MM.1S (cell line): ENCODE data around the gene ANKS1B.
A peak's percentile ranks its signal among the peaks of the same experiment; 100 is the strongest.

ENCODE experiments used
- DNase-seq: peaks from one replicate; pipeline ENCODE4 v3.0.0-alpha.2; 2015
- H2AFZ ChIP-seq: fragments of 300-600 bp; sonication (generic); 2 replicates; pipeline ENCODE4 v1.6.0; 2016; ENCODE audit warnings: antibody characterized with exemption, low read length
- H3F3A ChIP-seq: fragments of 300-600 bp; sonication (generic); 2 replicates; pipeline ENCODE4 v1.6.1; 2016; ENCODE audit warnings: mild to moderate bottlenecking, antibody characterized with exemption, low read length, moderate library complexity, mixed read lengths; ENCODE audit not compliant: insufficient read depth
- H3K27ac ChIP-seq: fragments of 300-600 bp; sonication (generic); 2 replicates; pipeline ENCODE4 v1.5.1; 2016; ENCODE audit warnings: mild to moderate bottlenecking, low read length
- H3K27me3 ChIP-seq: fragments of 300-600 bp; sonication (generic); replicated peaks from 2 replicates; pipeline ENCODE4 v1.6.0; 2016; ENCODE audit warnings: low read length; ENCODE audit not compliant: insufficient read depth
- H3K36me3 ChIP-seq: fragments of 300-600 bp; sonication (generic); replicated peaks from 2 replicates; pipeline ENCODE4 v1.6.1; 2016; ENCODE audit warnings: mild to moderate bottlenecking, low read length, mixed read lengths; ENCODE audit not compliant: insufficient read depth
- H3K4me1 ChIP-seq: fragments of 300-600 bp; sonication (generic); 2 replicates; pipeline ENCODE4 v1.6.1; 2016; ENCODE audit warnings: low read length, mixed read lengths
- H3K4me2 ChIP-seq: fragments of 300-600 bp; sonication (generic); 2 replicates; pipeline ENCODE4 v1.6.0; 2016; ENCODE audit warnings: low read depth, low read length
- H3K4me3 ChIP-seq: fragments of 300-600 bp; sonication (generic); 2 replicates; pipeline ENCODE4 v1.5.1; 2016; ENCODE audit warnings: low read length, mixed read lengths
- H3K79me2 ChIP-seq: fragments of 300-600 bp; sonication (generic); 2 replicates; pipeline ENCODE4 v1.6.1; 2016; ENCODE audit warnings: mixed run types, low read length, mixed read lengths
- H3K9ac ChIP-seq: fragments of 300-600 bp; sonication (generic); 2 replicates; pipeline ENCODE4 v1.6.1; 2016; ENCODE audit warnings: low read length, mixed read lengths
- H3K9me2 ChIP-seq: fragments of 300-600 bp; sonication (generic); replicated peaks from 2 replicates; pipeline ENCODE4 v1.6.1; 2016; ENCODE audit warnings: mild to moderate bottlenecking, low read length, mixed read lengths; ENCODE audit not compliant: insufficient read depth
- H3K9me3 ChIP-seq: fragments of 300-600 bp; sonication (generic); replicated peaks from 2 replicates; pipeline ENCODE4 v1.6.1; 2016; ENCODE audit warnings: mild to moderate bottlenecking, low read length, mixed read lengths; ENCODE audit not compliant: insufficient read depth
- H4K20me1 ChIP-seq: fragments of 300-600 bp; sonication (generic); 2 replicates; pipeline ENCODE4 v1.6.1; 2016; ENCODE audit warnings: mild to moderate bottlenecking, low read length, moderate library complexity, mixed read lengths; ENCODE audit not compliant: insufficient read depth
- EZH2 ChIP-seq: fragments of 300-600 bp; sonication (generic); optimal IDR thresholded peaks from 2 replicates; pipeline ENCODE3; 2017; ENCODE audit warnings: low read depth, mild to moderate bottlenecking, antibody characterized with exemption, low read length, mixed read lengths
- EZH2phosphoT487 ChIP-seq: fragments of 300-600 bp; sonication (generic); IDR thresholded peaks from 2 replicates; pipeline ENCODE4 v1.6.1; 2018; ENCODE audit warnings: antibody characterized with exemption, low read length
- TF ChIP-seq, protein P1 (sequence below): fragments of 300-600 bp; sonication (generic); IDR thresholded peaks from 2 replicates; pipeline ENCODE4 v1.5.1; 2016; ENCODE audit warnings: antibody characterized with exemption, low read length, mixed read lengths

ANKS1B gene

GRCh38 chr12:99984271-99985128, at the start of gene ANKS1B:
ANKS1B (minus strand) TSS chr12:99984936; CDS start chr12:99984237, 699 bp downstream.
- TF ChIP-seq, protein P1, sequence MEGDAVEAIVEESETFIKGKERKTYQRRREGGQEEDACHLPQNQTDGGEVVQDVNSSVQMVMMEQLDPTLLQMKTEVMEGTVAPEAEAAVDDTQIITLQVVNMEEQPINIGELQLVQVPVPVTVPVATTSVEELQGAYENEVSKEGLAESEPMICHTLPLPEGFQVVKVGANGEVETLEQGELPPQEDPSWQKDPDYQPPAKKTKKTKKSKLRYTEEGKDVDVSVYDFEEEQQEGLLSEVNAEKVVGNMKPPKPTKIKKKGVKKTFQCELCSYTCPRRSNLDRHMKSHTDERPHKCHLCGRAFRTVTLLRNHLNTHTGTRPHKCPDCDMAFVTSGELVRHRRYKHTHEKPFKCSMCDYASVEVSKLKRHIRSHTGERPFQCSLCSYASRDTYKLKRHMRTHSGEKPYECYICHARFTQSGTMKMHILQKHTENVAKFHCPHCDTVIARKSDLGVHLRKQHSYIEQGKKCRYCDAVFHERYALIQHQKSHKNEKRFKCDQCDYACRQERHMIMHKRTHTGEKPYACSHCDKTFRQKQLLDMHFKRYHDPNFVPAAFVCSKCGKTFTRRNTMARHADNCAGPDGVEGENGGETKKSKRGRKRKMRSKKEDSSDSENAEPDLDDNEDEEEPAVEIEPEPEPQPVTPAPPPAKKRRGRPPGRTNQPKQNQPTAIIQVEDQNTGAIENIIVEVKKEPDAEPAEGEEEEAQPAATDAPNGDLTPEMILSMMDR, result no peak
- TF ChIP-seq EZH2 (no peak), EZH2phosphoT487 (no peak)
- peak within 1 kb of the TSS; percentile 84 for H3K4me2 ChIP-seq
- peaks cover 4% of the 10 kb centered on the region; the same call in 1 of the 2 replicates for H3F3A ChIP-seq
- H3K4me1 ChIP-seq, result 0 out of 2 replicates have a peak, but pooled peaks cover 3% of the 10 kb centered on the region
- DNase-seq, result peak; percentile 48
- H2AFZ ChIP-seq, result peak within 1 kb of the TSS; percentile 57
- peak within 1 kb of the TSS; percentile 66 for H3K4me3 ChIP-seq
- no peak within 1 kb of the TSS for H3K27ac ChIP-seq
- H4K20me1 ChIP-seq, result no peaks in the 10 kb centered on the region
- H3K27me3 ChIP-seq, result no peaks in the 10 kb centered on the region
- peak within 1 kb of the TSS; percentile 19; the same call in 1 of the 2 replicates for H3K9ac ChIP-seq
- H3K9me2 ChIP-seq, result no peaks in the 10 kb centered on the region
- no peaks in the 10 kb centered on the region for H3K79me2 ChIP-seq
- no peaks in the 10 kb centered on the region for H3K9me3 ChIP-seq
- no peaks in the 10 kb centered on the region for H3K36me3 ChIP-seq

- H3F3A ChIP-seq, result no peaks in the 10 kb centered on the region
- H3K4me3 ChIP-seq, result no peak overlapping the region
- H2AFZ ChIP-seq, result no peak overlapping the region
- no peak overlapping the region for H3K9ac ChIP-seq
- H3K36me3 ChIP-seq, result no peaks in the 10 kb centered on the region
- no peaks in the 10 kb centered on the region for H3K79me2 ChIP-seq
- no peak for DNase-seq
- no peaks in the 10 kb centered on the region for H4K20me1 ChIP-seq
- TF ChIP-seq EZH2phosphoT487 (no peak), EZH2 (no peak)
- TF ChIP-seq, protein P1, result no peak
- H3K9me2 ChIP-seq, result no peaks in the 10 kb centered on the region
- no peak overlapping the region for H3K27ac ChIP-seq
- H3K4me1 ChIP-seq, result no peaks in the 10 kb centered on the region
- H3K27me3 ChIP-seq, result no peaks in the 10 kb centered on the region
- H3K9me3 ChIP-seq, result no peaks in the 10 kb centered on the region
- H3K4me2 ChIP-seq, result no peak overlapping the region
These were observed 47.1 kb upstream of the ANKS1B start for GRCh38 chr12:100031836-100032235.

DNA sequence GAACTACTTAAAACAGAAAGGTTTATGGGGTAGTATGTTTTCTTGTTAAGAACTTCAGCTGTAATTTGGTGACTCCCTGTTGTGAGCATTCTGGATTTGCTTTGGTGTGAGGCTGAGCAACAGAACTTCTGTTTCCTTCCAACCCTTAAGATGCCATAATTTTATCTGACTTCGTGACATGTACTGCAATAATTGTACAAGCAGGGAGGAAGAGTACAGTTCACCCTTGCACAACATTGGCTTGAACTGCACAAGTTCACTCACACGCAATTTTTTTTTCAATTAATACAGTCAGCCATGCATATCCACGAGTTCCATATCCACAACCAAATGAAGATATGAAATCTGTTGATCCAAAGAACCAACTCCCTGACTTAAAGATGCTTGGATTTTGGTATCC, 42.9 kb upstream of the ANKS1B start:
- no peaks in the 10 kb centered on the region for H4K20me1 ChIP-seq

More for the DNA sequence above, 42.9 kb upstream of the ANKS1B start:
- no peaks in the 10 kb centered on the region for H3K4me1 ChIP-seq
- no peaks in the 10 kb centered on the region for H3K27me3 ChIP-seq
- H3K9ac ChIP-seq, result no peak overlapping the region
- no peak overlapping the region for H3K27ac ChIP-seq
- H3K36me3 ChIP-seq, result no peaks in the 10 kb centered on the region
- no peak overlapping the region for H3K4me2 ChIP-seq
- no peaks in the 10 kb centered on the region for H3K9me3 ChIP-seq
- H3F3A ChIP-seq, result no peaks in the 10 kb centered on the region
- H3K79me2 ChIP-seq, result no peaks in the 10 kb centered on the region
- DNase-seq, result no peak
- H2AFZ ChIP-seq, result no peak overlapping the region
- H3K9me2 ChIP-seq, result no peaks in the 10 kb centered on the region
- no peak overlapping the region for H3K4me3 ChIP-seq
- TF ChIP-seq EZH2phosphoT487, result no peak
- TF ChIP-seq EZH2, result no peak
- TF ChIP-seq, protein P1, result no peak
